ENCODE measurements around the gene SNED1.

- TF ChIP-seq CTCF (conservative IDR thresholded peaks at IDR 0.05; ENCODE audit: low read depth in 2 of 2): no peak
- no peak for TF ChIP-seq EZH2 (IDR thresholded peaks at IDR 0.05; ENCODE audit: low read depth, unreplicated experiment)
- TF ChIP-seq JUNB (IDR thresholded peaks at IDR 0.05; ENCODE audit: unreplicated experiment): no peak
- TF ChIP-seq POLR2AphosphoS5 (IDR thresholded peaks at IDR 0.05; ENCODE audit: low read depth): no peak
- TF ChIP-seq EZH2phosphoT487 (IDR thresholded peaks at IDR 0.05; ENCODE audit: unreplicated experiment): no peak
- no peak for TF ChIP-seq ZNF331 (CRISPR knock-in tag; IDR thresholded peaks at IDR 0.05; ENCODE audit: low read depth)
- TF ChIP-seq REST (IDR thresholded peaks at IDR 0.05; ENCODE audit: unreplicated experiment): no peak
- TF ChIP-seq CREB1 (CRISPR knock-in tag; IDR thresholded peaks at IDR 0.05; ENCODE audit: low read depth): no peak
Observed at GRCh38 chr2:241063093-241063551, 64.7 kb downstream of the SNED1 start.

All from GM23338 (cell line).